Ishikawa (cell line): ENCODE measurements around the gene SLC45A3.

Experiments used
- CEBPB ChIP-seq: IDR thresholded peaks from 2 replicates; pipeline ENCODE4 v1.6.1; 2012
- CREB1 ChIP-seq: IDR thresholded peaks from 2 replicates; pipeline ENCODE4 v1.6.1; 2012; ENCODE audit warnings: low read depth
- EGR1 ChIP-seq: IDR thresholded peaks from 2 replicates; pipeline ENCODE4 v1.6.1; 2012
- EP300 ChIP-seq: IDR thresholded peaks from 2 replicates; pipeline ENCODE4 v1.6.1; 2012; ENCODE audit warnings: borderline replicate concordance
- FOXM1 ChIP-seq: IDR thresholded peaks from 2 replicates; pipeline ENCODE4 v1.6.1; 2012; ENCODE audit warnings: low read depth, borderline replicate concordance
- NFIC ChIP-seq: IDR thresholded peaks from 2 replicates; pipeline ENCODE4 v1.6.1; 2012
- RAD21 ChIP-seq: IDR thresholded peaks from 2 replicates; pipeline ENCODE4 v1.6.1; 2012; ENCODE audit warnings: low read depth
- TAF1 ChIP-seq: IDR thresholded peaks from 2 replicates; pipeline ENCODE4 v1.6.1; 2012; ENCODE audit warnings: low read depth, mild to moderate bottlenecking
- TCF12 ChIP-seq: IDR thresholded peaks from 2 replicates; pipeline ENCODE4 v1.6.1; 2012; ENCODE audit warnings: low read depth
- TEAD4 ChIP-seq: IDR thresholded peaks from 2 replicates; pipeline ENCODE4 v1.6.1; 2012
- YY1 ChIP-seq: IDR thresholded peaks from 2 replicates; pipeline ENCODE4 v1.6.1; 2012; ENCODE audit warnings: low read depth
- ZBTB7A ChIP-seq: IDR thresholded peaks from 2 replicates; pipeline ENCODE4 v1.6.1; 2012; ENCODE audit warnings: low read depth
- TF ChIP-seq, protein P1 (sequence below): IDR thresholded peaks from 2 replicates; pipeline ENCODE4 v1.6.1; 2012; ENCODE audit warnings: low read depth, mild to moderate bottlenecking
- TF ChIP-seq, protein P2 (sequence below): IDR thresholded peaks from 2 replicates; pipeline ENCODE4 v1.6.1; 2012
- TF ChIP-seq, protein P3 (sequence below): IDR thresholded peaks from 2 replicates; pipeline ENCODE4 v1.6.1; 2012

Gene SLC45A3

DNA sequence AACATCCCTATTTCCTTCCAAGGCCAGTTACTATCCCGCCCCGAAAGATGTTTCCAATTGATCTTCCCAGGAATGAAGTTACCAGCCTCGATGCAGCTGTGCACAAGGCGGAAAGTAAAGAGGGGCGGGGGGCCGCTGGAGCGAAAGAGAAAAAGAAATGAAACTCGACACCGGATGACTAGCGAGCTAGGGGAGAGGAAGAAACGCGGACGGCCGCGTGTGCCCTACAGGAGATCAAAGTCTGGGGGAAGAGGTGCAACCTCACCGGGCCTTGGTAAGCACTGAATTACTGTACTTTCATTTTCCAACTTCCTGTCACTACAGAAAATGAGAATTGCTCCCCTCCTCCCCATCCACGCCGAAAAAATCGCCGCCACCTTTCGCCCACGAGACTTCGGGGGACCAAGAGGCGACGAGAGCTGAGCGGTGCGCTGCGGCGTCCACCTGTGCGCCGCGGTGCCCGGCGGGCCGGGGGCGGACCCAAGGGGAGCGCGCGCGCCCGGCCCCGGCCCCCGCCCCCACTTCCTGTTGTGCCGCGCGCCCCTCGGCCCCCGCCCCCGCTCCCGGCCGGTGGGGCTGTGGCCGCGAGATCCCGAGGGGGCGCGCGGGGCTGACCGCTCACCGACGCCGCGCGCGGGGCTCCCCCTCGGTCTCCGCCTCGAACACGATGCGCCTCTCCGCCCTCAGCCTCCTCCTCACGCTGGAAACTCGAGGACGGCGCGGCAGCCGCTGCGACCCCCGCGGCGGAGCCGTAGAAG, 49.1 kb downstream of the SLC45A3 start:
- TF ChIP-seq YY1 = no peak
- TF ChIP-seq, protein P1, sequence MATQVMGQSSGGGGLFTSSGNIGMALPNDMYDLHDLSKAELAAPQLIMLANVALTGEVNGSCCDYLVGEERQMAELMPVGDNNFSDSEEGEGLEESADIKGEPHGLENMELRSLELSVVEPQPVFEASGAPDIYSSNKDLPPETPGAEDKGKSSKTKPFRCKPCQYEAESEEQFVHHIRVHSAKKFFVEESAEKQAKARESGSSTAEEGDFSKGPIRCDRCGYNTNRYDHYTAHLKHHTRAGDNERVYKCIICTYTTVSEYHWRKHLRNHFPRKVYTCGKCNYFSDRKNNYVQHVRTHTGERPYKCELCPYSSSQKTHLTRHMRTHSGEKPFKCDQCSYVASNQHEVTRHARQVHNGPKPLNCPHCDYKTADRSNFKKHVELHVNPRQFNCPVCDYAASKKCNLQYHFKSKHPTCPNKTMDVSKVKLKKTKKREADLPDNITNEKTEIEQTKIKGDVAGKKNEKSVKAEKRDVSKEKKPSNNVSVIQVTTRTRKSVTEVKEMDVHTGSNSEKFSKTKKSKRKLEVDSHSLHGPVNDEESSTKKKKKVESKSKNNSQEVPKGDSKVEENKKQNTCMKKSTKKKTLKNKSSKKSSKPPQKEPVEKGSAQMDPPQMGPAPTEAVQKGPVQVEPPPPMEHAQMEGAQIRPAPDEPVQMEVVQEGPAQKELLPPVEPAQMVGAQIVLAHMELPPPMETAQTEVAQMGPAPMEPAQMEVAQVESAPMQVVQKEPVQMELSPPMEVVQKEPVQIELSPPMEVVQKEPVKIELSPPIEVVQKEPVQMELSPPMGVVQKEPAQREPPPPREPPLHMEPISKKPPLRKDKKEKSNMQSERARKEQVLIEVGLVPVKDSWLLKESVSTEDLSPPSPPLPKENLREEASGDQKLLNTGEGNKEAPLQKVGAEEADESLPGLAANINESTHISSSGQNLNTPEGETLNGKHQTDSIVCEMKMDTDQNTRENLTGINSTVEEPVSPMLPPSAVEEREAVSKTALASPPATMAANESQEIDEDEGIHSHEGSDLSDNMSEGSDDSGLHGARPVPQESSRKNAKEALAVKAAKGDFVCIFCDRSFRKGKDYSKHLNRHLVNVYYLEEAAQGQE = 0 out of 2 replicates have a peak, but pooled peaks have one; percentile 9
- TF ChIP-seq CREB1 = no peak
- peak; percentile 49; the same call in 1 of the 2 replicates for TF ChIP-seq TAF1
- TF ChIP-seq, protein P2, sequence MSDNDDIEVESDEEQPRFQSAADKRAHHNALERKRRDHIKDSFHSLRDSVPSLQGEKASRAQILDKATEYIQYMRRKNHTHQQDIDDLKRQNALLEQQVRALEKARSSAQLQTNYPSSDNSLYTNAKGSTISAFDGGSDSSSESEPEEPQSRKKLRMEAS = peak; percentile 87
- TF ChIP-seq ZBTB7A = peak; percentile 78
- TF ChIP-seq, protein P3, sequence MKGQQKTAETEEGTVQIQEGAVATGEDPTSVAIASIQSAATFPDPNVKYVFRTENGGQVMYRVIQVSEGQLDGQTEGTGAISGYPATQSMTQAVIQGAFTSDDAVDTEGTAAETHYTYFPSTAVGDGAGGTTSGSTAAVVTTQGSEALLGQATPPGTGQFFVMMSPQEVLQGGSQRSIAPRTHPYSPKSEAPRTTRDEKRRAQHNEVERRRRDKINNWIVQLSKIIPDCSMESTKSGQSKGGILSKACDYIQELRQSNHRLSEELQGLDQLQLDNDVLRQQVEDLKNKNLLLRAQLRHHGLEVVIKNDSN = no peak
- peak; percentile 9; the same call in 1 of the 2 replicates for TF ChIP-seq EGR1
- TF ChIP-seq TCF12 = peak; percentile 46
- peak; percentile 14; the same call in 1 of the 2 replicates for TF ChIP-seq CEBPB

DNA sequence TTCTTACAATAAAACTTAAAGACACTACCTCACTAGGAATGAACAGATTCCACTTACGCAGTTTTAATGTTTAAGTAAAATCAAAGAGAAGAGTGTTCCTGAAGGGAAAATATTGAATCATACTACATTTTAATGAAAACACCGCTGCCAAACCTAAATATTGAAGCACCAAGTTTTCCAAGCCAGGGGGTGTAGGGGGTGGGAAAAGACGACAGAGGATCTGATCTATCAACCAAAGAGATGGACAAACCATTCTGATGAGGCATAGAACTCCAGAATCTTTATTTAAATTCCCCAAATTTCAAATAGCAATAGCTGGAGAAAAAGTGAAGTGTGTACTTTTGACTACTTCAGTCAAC, 49.7 kb downstream of the SLC45A3 start:
- TF ChIP-seq NFIC (no peak), YY1 (no peak), FOXM1 (no peak), RAD21 (no peak), EGR1 (no peak), CEBPB (no peak)
- TF ChIP-seq, protein P2 = no peak
- TF ChIP-seq, protein P3 = no peak

DNA sequence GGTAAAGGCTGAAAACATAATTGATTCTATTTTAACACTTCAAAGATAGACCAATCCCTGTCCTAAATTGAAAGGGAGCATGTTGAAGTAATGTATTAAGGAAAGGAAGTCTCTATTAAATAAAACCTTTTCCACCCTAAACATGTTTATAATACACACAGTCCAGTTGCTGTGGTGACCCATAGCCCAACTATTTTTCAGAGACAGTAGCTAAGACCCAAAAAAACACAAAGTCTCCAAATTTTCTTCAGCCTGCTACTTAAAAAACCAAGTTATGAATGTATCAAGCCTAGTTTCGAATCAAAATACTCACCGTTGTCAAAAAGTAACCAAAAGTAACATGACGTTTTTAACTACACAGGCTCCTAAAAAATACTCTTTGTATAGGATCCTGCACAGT, 50.1 kb downstream of the SLC45A3 start:
- no peak for TF ChIP-seq RAD21
- TF ChIP-seq CREB1 = no peak
- TF ChIP-seq FOXM1 = no peak
- TF ChIP-seq TCF12 = no peak
- TF ChIP-seq TEAD4 = no peak
- no peak for TF ChIP-seq TAF1
- no peak for TF ChIP-seq ZBTB7A

DNA sequence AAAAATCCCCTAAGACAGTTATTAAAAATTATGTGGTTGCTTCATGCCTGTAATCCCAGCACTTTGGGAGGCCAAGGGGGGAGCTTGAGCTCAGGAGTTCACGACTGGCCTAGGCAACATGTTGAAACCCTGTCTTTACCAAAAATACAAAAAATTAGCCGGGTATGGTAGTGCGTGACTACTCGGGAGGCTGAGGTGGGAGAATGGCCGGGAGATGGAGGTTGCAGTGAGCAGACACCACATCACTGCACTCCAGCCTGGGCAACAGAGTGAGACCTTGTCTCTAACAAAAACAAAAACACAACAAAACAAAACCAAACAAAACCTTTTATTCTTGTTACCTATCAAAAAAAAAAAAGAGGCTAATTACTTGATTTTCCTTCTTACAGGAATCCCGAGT, 50.6 kb downstream of the SLC45A3 start:
- TF ChIP-seq NFIC (no peak), EGR1 (no peak), TCF12 (no peak), CREB1 (no peak), TAF1 (no peak)
- TF ChIP-seq, protein P2 = no peak

DNA sequence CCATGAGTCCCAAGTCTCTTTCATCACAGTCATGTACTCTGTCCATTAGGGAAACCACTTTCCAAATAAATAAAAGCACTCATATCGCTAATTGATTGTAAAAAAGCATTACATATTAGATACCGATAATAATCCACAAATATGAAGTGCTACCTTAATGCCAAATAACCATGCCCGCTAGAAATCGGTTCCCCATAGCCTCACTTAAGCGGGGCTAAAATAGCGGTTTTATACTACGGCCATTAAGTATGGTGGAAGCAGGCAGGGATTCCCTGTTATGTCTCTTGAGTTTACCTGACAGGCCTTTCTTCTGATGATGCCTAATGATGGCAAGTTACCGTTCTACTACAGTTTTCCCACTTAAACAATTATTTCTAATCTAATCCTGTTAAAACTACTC, 52.4 kb downstream of the SLC45A3 start:
- TF ChIP-seq TCF12 (no peak), CEBPB (no peak), YY1 (no peak), ZBTB7A (no peak), RAD21 (no peak)
- TF ChIP-seq, protein P2 = no peak
- TF ChIP-seq, protein P3 = no peak

DNA sequence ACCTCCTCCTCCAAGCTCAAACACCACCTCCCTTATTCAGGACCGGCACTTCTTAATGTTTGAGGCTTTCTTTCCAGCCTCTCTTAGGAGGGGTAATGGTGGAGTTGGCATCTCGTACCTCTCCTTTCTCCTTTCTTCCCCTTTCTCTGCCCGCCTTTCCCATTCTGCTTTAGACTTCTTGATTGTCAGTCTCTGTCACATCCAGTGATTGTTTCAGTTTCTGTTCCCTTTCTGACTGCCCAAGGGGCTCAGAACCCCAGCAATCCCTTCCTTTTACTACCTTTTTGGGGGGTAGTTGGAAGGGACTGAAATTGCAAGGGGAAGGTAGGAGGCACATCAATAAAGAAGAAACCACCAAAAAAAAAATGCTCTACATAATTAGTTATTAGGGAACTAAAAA, 54.1 kb downstream of the SLC45A3 start:
- TF ChIP-seq EP300 (no peak), NFIC (no peak), TAF1 (no peak), RAD21 (no peak), FOXM1 (no peak), TEAD4 (no peak), EGR1 (no peak), CREB1 (no peak), TCF12 (no peak), ZBTB7A (no peak), CEBPB (no peak), YY1 (no peak)
- TF ChIP-seq, protein P3 = no peak
- TF ChIP-seq, protein P2 = no peak
- TF ChIP-seq, protein P1 = no peak
